Activated naive CD8-positive, alpha-beta T cell treated with anti-CD3 and anti-CD28 coated beads, Interleukin-2, amount 50 U/mL, for 16 hours (primary cell): Measurements from ENCODE around the gene FLRT1.
A peak's percentile ranks its signal among the peaks of the same experiment; 100 is the strongest.

Source experiments
- DNase-seq: peaks from one replicate; pipeline ENCODE4 v3.0.0-alpha.2; 2020; ENCODE audit warnings: low read depth, low spot score

Gene FLRT1, protein sequence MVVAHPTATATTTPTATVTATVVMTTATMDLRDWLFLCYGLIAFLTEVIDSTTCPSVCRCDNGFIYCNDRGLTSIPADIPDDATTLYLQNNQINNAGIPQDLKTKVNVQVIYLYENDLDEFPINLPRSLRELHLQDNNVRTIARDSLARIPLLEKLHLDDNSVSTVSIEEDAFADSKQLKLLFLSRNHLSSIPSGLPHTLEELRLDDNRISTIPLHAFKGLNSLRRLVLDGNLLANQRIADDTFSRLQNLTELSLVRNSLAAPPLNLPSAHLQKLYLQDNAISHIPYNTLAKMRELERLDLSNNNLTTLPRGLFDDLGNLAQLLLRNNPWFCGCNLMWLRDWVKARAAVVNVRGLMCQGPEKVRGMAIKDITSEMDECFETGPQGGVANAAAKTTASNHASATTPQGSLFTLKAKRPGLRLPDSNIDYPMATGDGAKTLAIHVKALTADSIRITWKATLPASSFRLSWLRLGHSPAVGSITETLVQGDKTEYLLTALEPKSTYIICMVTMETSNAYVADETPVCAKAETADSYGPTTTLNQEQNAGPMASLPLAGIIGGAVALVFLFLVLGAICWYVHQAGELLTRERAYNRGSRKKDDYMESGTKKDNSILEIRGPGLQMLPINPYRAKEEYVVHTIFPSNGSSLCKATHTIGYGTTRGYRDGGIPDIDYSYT

DNA sequence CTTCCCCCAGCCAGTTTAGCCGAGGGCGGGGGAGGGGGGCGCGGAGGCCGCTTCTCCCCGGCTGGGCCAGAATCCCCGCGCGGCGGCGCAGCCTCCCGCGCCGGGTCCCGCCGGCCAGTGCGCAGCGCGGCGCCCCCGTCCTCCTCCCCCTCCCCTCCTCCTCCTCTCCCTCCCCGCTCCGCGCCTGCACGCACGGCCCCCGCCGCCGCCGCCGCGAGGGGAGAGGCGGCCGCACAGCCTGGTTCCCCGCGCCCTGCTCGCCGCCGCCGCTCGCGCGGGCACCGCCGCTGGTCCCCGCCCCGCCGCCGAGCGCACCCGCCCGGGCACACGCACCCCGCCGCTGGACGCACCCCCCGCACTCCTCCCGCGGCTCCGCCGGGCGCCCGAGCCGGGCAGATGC is at the start of gene FLRT1:
TSS of gene FLRT1 (plus strand) at position 356 of the 400 bp plus-strand sequence. CDS start 80,337 bp downstream, outside the sequence.
- DNase-seq: no peak

DNA sequence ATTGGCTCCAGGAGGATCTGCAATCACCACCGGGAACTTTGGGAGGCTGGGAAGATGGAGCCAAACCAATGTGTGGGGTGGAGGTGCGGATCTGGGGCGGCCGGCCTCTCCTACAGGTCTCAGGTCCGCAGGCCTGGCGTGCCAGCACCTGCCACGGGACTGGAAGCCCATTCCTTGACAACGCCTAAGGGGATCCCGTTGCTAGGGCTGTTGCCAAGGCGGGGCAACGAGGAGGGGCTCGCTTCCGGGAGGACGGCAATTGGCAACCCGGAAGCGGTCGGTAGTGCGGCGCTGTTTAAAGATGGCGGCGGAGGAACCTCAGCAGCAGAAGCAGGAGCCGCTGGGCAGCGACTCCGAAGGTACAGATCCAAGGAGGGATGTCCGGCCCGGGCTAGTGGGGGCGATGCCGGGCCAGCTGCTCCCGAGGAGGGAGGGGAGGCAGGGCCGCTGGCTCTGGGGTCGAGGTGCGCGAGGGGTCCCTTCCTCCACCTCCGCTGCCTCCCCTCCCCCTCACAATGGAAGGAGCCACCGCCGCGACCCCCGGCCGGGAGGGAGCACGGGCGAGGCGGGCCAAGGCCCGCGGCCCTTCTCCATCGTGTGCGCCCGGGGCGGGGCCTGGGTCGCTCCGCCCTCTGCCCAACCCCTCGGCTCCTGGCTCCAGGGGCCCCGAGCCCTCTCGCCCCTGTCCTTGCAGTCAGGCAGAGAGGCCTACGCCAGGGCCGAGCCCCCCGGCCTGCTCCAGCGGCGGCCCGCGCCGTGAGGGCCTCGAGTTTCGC is 49.4 kb upstream of the FLRT1 start, which contains the start of gene OTUB1:
TSS of gene OTUB1 (plus strand) at position 283 of the 776 bp plus-strand sequence. CDS start at position 302, 19 bp downstream.
- DNase-seq: peak; percentile 70

DNA sequence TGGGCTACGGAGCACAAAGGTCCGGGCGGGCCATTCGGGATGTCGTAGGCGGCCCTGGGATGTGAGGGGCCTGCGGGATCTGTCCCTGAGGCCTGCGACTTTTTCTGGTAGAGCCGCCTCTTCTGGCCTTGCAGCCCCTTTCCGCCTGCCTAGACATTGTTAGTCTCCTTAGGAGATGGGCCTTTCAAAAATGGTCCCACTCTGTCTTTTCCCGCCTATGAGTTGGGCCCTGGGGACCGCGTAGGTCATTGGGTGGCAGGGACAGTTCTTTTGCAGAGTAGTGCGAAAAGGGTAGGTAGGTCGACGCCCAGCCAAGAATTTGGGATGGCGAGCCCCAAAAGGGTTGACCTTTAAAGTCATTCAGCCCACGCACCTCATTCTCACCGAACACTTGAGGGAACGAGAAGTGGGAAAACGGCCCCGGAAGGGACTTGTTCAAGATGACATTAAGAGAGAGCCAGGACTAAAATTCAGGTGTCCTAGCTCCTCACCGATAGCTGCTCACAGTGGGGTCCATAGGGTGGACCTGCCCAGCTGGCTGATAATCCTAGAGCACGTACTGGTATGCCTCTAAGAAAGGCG is 48.7 kb upstream of the FLRT1 start:
- DNase-seq: no peak

DNA sequence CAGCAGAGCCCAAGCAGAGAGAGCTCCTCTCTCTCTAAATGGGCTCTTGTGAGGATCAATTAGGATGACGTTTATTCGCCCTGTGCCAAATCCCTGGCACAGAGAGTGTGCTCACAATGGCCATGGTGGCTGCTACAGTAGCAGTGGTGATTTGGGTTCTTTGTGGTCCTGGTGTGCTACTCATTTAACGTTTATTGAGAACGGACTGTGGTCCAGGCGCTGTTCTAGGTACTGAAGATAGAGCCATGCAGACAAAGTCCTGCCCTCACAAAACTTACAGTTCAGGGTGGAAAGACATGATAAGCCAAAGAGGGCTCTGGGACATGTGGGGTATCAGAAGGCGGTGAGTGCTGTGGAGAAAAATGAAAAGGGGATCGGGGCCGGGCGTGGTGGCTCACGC is 44.2 kb upstream of the FLRT1 start:
- DNase-seq: no peak

DNA sequence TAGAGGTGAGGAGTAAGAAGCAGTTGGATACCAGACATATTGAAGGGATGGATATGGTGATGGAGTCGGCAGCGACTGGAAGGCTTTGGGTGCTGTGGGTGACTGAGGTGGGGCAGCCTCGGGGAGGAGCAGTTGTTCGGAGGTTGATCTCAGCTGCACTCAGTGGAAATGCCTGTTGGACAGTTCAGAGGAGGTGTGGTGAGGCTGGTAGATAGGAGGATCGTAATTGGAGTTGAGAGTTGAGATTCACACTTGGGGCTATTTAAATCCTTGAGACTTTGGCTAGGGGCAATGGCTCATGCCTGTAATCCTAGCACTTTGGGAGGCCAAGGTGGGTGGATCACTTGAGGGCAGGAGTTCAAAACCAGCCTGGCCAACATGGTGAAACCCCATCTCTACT is 42.6 kb upstream of the FLRT1 start:
- DNase-seq: no peak

DNA sequence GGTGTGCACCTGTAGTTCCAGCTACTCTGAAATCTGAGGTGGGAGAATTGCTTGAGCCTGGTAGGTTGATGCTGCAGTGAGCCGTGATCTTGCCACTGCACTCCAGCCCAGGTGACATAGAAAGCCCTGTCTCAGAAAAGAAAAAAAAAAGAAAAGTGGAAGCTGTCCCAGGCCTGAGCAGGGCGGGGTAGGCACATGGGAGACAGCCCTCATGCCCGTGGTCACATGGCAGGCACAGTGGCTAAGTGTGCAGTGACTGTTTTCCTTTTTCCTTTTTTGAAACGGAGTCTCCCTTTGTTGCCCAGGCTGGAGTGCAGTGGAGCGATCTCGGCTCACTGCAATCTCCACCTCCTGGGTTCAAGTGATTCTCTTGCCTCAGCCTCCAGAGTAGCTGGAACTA is 41.7 kb upstream of the FLRT1 start:
- no peak for DNase-seq

DNA sequence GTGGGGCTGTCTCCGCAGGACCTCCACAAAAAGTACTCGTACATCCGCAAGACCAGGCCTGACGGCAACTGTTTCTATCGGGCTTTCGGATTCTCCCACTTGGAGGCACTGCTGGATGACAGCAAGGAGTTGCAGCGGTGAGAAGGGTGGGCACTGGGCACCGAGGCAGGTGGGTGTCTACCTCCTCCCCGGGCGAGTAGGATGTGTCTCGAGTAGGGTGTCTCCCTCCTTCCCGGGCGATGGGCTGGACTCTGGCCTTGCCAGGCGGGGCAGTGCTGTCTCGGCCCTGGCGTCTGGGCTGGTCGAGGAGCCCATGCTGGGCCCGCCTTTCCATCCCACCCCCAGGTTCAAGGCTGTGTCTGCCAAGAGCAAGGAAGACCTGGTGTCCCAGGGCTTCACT is 39.2 kb upstream of the FLRT1 start:
- DNase-seq: no peak

DNA sequence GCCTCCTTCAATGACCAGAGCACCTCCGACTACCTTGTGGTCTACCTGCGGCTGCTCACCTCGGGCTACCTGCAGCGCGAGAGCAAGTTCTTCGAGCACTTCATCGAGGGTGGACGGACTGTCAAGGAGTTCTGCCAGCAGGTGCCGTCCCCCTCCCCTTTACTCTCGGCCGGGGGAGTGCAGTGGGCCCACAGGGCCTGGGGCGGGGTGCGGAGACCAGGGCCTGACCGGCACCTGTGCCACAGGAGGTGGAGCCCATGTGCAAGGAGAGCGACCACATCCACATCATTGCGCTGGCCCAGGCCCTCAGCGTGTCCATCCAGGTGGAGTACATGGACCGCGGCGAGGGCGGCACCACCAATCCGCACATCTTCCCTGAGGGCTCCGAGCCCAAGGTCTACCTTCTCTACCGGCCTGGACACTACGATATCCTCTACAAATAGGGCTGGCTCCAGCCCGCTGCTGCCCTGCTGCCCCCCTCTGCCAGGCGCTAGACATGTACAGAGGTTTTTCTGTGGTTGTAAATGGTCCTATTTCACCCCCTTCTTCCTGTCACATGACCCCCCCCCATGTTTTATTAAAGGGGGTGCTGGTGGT is 38.5 kb upstream of the FLRT1 start:
- no peak for DNase-seq

DNA sequence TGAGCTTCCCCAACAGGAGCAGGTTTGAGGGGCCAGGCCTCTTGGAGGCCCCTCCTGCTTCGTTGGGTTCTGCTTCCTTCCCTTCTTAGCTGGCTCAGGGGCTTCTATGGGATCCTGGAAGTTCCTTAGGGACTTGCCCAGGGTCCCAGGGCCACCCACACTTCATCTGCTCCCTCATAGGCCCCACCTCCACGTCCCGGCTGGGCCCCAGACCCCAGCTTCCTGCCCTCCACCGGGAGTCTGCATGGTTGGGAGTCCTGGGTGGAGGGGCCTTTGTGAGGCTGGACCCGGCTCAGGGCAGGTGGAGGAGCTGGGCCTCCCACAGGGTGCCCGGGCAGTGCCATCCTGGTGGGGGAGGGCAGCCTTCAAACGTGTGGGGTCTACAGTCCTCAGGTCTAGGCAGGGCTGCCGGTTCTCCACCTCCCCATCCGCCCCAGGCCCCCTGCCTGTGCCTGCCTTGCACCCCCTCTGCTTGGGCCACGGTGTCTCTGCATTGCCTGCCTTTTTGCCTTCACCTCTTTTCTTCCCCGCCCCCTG is 37.9 kb upstream of the FLRT1 start:
- DNase-seq: no peak

DNA sequence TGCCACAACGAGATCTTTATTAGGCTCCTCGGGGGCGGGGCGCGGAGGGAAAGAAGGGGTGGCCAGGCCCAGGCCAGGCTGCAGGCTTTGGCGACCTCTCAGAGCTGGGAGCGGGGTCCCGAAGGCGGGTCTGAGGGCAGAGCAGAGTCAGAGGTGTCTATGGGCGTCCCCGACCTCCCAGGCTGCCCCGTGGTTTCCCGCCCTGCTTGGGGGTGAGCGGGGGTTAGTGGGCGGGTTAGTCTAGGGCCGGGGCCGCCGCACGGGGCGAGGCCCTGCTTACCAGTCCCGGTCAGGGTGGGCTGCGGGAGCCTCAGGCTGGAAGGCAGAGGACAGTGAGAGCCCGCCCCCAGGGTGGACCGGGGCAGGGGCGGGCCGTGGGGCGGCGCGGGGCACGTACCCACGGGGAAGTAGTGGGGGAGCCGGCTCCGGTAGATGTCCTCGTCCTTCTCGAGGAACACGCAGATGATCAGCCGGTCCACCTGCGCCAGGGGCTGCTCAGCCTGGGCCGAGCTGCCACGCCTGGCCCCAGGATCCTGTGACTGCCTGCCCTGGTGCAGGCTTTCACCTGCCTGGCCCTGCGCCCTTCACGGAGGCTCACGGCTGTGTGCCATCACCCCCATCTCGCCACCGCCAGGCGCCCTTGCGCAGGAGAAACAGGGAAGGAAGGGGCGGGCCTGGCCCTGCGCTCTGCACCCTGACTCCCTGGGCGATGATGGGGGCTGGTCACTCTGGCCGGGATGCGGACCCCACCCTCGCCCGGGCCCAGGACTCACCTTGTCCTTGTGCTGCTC is 37.0 kb upstream of the FLRT1 start:
- no peak for DNase-seq

DNA sequence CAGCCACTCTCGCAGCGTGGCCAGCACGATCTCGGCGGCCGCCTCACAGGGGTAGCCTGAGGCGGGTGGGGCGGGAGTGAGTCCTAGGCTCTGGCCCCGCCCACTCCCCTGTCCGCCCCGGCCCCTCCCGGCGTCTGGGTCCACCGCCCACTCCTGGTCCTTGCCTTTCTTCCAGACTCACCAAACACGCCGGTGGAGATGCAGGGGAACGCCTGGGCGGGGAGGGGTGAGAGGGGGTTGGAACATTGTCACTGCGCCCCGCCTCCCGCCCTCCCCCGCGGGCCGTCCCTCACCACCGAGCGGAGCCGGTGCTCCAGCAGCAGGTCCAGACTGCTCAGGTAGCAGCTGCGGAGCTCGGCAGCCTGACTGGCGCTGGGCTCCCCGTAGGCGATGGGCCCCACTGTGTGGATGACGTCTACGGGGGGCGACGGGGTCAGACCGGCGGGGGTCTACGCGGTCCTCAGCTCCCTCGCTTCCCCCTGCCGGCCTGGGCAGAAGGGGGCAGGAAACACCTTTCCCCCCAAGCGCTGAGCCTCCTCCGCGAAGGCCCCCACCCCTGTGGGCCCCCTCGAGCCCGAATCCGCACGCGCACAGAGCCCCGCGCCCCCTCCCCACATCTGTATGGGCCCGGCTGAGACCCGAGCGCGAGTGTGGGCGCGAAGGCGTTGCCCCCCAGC is 36.2 kb upstream of the FLRT1 start:
- DNase-seq: peak; percentile 25

DNA sequence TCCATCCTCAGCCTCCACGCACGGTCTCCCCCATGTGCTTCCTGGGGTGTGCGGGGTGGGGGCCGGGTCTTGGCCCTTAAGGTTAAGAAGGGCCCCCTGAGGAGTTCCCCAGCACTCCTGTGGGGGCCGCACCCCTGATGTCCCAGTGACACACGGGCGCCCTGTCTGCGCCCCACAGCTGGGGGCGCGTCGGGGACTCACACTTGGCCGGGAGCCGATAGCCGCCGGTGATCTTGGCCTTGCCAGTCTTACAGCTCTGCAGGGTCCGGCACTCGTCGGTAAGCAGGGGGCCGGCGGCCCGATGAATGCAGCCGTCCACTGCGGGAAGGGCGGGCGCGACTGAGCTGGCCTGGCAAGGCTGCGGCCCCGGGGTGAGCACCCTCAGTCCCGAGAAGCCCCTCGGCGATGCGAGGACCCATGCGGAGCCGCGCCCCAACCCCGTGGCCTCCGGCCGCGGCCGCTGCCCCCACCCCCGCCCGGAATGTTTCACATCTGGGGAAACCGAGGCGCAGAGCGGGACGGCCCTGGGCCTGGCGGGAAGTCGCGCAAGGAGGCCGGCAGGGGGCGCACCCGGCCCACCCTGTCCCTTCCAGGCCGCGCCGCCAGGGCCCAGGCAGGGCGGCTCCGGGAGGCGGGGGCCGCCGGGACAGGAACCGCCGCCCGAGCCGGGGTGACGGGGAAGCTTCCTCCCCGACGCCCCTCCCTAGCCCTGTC is 35.5 kb upstream of the FLRT1 start:
- peak; percentile 44 for DNase-seq

DNA sequence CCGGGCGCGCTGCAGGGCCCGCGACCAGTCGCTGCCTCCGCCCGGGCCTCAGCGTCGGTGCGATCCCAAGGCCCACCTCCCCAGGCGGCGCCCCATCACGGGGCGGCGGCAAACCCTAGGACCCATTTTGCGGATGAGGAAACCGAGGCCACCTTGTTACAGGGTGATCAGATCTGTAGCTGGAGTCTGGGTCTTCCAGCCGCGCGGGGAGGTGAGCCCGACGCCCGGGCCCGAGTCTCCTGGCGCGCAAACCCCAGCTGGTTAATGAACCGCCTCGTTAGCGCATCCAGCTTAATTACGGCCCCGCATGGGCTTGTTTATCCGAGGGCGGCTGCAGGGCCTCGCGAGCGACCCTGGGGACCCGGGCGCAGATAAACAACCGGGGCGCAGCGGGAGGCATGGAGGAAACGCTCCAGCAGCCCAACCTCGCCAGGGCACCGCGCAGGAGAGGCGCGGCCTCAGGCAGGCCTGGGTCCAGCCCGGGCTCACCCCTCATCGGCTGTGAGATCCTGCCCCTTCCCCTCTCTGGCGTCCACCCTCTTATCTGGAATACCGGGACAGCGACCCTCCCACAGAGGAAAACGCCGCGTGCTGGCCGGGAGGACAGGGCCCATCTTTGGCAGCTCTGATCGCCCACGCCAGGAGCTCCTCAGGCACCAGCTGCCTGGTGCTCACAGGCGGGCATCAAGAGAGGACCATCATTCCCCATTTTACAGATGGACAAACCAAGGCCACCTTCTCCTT is 34.8 kb upstream of the FLRT1 start:
- DNase-seq: no peak

DNA sequence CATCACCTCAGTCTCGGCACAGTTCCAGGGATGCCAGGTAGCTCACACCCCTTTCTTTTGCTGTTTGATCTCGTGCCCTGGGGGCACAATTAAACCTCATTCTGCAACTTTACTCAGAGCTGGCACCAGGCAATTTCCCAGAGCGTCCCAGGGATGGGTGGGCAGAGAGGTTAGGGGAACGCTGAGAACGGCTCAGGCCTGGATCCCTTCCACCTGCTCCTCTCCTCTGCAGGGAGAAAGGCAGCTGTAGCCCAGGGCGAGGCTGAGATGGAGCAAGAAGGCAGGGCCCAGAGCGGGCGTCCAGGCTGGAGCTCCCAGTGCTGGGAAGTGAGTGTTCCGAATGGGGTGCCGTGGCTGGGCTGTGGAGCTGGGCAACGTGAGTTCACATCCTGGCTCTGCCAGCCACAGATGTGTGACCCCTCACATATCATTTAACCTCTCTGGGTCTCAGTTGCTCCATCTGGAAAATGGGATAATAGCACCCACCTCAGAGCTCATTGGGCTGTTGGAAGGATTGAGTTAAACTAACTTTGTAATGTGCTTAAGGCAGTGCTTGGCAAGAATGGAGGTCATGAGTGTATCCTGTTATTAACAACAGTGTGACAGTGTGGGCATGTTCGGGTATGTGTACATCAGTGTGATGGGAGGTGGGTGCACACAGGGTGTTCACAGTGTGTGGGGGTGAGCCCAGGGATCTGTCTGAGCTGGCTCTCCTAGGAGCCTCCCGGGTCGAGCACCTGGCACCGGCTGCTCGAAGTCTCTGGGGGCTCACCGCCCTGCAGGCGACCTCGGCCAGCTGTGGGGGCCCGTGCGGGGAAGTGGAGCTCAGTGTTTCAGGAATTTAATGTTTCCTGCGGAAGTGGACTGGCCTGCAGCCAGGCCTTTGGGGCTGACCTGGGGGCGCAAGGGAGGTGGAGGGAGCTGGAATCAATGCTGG is 34.0 kb upstream of the FLRT1 start:
- DNase-seq: no peak

DNA sequence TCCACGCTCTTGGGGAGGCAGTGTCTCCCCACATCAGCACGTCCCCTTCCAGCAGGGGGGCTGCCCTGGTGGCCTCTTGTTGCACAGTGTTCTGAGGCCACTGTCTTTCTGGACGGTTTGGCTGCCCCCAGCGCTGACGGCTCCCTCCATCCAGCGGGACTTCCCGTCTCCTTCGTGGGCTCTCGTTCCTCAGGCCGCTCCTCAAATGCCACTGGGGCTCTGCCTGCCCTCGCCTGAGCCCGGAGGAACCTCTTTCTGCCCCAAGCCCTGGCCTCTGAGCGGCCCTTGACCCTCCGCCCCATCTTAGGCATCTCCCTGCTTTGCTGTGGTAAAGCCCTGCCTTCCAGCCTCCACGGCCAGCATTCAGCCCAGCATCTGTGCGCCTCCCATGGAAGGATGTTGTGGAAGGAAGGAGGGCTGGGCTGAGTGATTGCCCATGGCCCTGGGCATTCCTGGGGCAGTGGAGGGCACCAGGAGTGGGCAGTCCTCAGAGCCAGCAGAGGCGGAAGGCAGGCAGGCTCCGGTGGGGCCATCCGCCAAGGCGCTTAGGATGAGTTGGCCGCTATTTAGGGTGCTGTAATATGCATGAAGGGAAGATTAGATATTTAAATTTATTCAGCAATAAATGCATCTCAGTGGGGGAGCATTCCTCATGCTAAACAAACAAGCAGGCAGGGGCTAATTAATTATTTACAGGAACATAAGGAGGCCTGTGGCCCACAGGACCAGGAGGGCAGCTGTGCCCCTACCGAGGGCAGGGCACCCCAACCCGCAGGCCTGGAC is 31.7 kb upstream of the FLRT1 start:
- DNase-seq: no peak

DNA sequence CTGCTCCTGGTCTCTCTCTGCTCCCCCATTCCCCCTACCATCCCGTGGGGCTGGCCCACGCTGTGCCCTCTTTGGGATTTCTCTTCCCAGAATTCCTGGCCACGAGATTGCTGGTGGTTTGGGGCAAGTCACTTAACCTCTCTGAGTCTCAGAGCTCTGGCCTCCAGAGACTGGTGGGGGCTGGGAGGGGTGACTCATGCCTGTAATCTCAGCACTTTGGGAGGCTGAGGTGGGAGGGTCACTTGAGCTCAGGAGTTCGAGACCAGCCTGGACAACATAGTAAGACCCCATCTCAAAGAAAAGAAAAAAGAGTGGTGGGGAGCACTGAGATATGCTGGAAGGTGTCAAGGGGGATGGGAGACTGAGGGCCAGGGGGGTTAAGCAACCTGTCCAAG is 31.1 kb upstream of the FLRT1 start:
- DNase-seq: no peak

DNA sequence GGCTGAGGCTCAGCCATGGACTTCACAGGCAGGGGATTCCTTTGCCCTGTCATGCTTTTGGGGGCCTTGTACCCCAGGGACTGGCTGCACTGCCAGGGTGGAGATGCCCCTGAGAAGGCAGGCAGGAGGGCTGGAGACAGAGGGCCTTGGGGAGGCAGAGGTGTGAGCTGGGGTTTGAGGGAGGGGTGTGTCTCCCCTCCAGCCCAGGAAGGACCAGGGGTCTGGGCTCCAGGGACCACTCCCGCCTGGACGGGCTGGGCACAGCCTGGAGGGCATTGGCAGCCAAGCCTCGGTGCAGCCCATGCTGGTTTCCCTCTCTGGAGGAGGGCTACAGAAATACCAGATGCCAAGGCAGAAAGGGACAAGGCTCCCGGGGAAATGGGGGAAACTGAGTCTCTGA is 30.0 kb upstream of the FLRT1 start:
- DNase-seq: no peak
